GM23338 (cell line): Measurements from ENCODE around the gene ZMYND8.

Source experiments
- CREB1 ChIP-seq: fragments of 250-450 bp; sonication (Bioruptor Pico); IDR thresholded peaks from 2 replicates; pipeline ENCODE4 v1.5.0; 2020; ENCODE audit warnings: low read depth, mild to moderate bottlenecking, moderate library complexity
- EZH2 ChIP-seq: fragments of 200-600 bp; sonication (generic); IDR thresholded peaks from one replicate; pipeline ENCODE4 v1.8.0; 2017; ENCODE audit warnings: antibody characterized with exemption, mild to moderate bottlenecking, low read depth; ENCODE audit not compliant: unreplicated experiment
- JUNB ChIP-seq: IDR thresholded peaks from one replicate; pipeline ENCODE4 v1.6.1; 2016; ENCODE audit warnings: antibody characterized with exemption; ENCODE audit not compliant: unreplicated experiment
- POLR2AphosphoS5 ChIP-seq: IDR thresholded peaks from 2 replicates; pipeline ENCODE4 v1.6.1; 2016; ENCODE audit warnings: antibody characterized with exemption, low read depth
- REST ChIP-seq: IDR thresholded peaks from one replicate; pipeline ENCODE4 v1.6.1; 2018; ENCODE audit warnings: antibody characterized with exemption; ENCODE audit not compliant: unreplicated experiment
- STAT1 ChIP-seq: IDR thresholded peaks from one replicate; pipeline ENCODE4 v1.6.1; 2016; ENCODE audit warnings: antibody characterized with exemption; ENCODE audit not compliant: unreplicated experiment
- ZNF331 ChIP-seq: fragments of 250-450 bp; sonication (Bioruptor Pico); IDR thresholded peaks from 2 replicates; pipeline ENCODE4 v1.5.0; 2020; ENCODE audit warnings: low read depth, mild to moderate bottlenecking, moderate library complexity
- ZNF462 ChIP-seq: fragments of 250-450 bp; sonication (Bioruptor Pico); IDR thresholded peaks from 2 replicates; pipeline ENCODE4 v1.5.0; 2020; ENCODE audit warnings: mild to moderate bottlenecking, moderate library complexity
- TF ChIP-seq, protein P1 (sequence below), 2 experiments: fragments of 200-600 bp in 1 of 2; sonication (generic) in 1 of 2; conservative IDR thresholded peaks; 2 replicates each; pipeline versions ENCODE4 v1.5.1 to v1.6.1; 2016 to 2017; ENCODE audit warnings: antibody characterized with exemption in 2 of 2, low read depth in 2 of 2, mild to moderate bottlenecking in 2 of 2, moderate library complexity in 1 of 2
- TF ChIP-seq, protein P2 (sequence below): IDR thresholded peaks from 2 replicates; pipeline ENCODE4 v1.6.1; 2016; ENCODE audit warnings: antibody characterized with exemption

DNA sequence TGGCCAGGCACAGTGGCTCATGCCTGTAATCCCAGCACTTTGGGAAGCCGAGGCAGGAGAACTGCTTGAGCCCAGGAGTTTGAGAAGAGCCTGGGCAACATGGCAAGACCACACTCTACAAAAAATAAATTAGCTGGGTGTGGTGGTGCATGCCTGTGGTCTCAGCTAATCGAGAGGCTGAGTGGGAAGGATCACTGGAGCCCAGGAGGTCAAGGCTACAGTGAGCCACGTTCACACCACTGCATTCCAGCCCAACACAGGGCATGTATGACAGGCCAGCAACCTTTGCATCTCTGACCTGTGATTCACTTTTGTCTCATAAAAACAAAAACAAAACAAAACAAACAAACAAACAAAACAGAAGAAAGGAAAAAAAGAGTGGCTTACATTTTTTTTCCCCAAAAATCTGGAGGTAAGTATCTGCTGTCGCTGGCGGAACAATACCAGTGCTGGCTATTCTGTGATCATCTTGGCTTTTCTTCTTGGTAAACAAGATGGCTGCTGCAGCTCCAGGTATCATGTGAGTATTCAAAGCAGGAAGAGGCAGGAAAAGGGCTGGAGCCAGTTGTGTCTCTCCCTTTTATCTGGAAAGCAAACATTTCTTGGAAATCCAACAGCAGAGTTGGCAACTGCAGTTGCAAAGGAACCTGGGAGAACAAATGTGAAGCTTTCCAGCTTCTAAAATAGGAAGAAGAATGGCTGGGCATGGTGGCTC is 40.4 kb upstream of the ZMYND8 start:
- TF ChIP-seq POLR2AphosphoS5: no peak
- TF ChIP-seq, protein P1, sequence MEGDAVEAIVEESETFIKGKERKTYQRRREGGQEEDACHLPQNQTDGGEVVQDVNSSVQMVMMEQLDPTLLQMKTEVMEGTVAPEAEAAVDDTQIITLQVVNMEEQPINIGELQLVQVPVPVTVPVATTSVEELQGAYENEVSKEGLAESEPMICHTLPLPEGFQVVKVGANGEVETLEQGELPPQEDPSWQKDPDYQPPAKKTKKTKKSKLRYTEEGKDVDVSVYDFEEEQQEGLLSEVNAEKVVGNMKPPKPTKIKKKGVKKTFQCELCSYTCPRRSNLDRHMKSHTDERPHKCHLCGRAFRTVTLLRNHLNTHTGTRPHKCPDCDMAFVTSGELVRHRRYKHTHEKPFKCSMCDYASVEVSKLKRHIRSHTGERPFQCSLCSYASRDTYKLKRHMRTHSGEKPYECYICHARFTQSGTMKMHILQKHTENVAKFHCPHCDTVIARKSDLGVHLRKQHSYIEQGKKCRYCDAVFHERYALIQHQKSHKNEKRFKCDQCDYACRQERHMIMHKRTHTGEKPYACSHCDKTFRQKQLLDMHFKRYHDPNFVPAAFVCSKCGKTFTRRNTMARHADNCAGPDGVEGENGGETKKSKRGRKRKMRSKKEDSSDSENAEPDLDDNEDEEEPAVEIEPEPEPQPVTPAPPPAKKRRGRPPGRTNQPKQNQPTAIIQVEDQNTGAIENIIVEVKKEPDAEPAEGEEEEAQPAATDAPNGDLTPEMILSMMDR (conservative IDR thresholded peaks at IDR 0.05; ENCODE audit: low read depth in 2 of 2): no peak
- TF ChIP-seq CREB1 (CRISPR knock-in tag): no peak
- TF ChIP-seq ZNF462 (CRISPR knock-in tag): no peak
- TF ChIP-seq REST: no peak
- TF ChIP-seq, protein P2, sequence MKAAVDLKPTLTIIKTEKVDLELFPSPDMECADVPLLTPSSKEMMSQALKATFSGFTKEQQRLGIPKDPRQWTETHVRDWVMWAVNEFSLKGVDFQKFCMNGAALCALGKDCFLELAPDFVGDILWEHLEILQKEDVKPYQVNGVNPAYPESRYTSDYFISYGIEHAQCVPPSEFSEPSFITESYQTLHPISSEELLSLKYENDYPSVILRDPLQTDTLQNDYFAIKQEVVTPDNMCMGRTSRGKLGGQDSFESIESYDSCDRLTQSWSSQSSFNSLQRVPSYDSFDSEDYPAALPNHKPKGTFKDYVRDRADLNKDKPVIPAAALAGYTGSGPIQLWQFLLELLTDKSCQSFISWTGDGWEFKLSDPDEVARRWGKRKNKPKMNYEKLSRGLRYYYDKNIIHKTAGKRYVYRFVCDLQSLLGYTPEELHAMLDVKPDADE: no peak
- TF ChIP-seq STAT1: no peak
- TF ChIP-seq EZH2: no peak
- no peak for TF ChIP-seq JUNB
- TF ChIP-seq ZNF331 (CRISPR knock-in tag): no peak
